Right lobe of liver (tissue), 6 donors: ENCODE data around the gene PAPOLG. TPM values are rescaled to one million over a fixed set of nuclear protein-coding genes. Genes with fewer than 3 reads are reported as not detected.

Experiments used
- ATAC-seq, 4 donors: fragments of 200-7000 bp; cut with Tn5 transposase; one replicate each; pipeline ENCODE4 v1.9.1; 2020; ENCODE audit warnings: mild to moderate bottlenecking in 4 of 4, moderate library complexity in 4 of 4
- DNase-seq, 3 donors: peaks; one replicate each; pipeline ENCODE4 v3.0.0-alpha.2; 2020
- H3K27ac ChIP-seq, 3 donors: fragments of 200-600 bp; one replicate each; pipeline ENCODE4 v1.8.0; 2022
- H3K27me3 ChIP-seq, 2 donors: fragments of 200-600 bp; one replicate each; pipeline ENCODE4 v1.8.0; 2022
- H3K36me3 ChIP-seq, 4 donors: fragments of 200-600 bp; sonication (generic) in 1 of 4; one replicate each; pipeline versions ENCODE4 v1.5.1 to v1.8.0; 2017 to 2022; ENCODE audit warnings: control low read depth in 1 of 4
- H3K4me1 ChIP-seq, 4 donors: fragments of 200-600 bp; sonication (generic) in 1 of 4; one replicate each; pipeline versions ENCODE4 v1.5.1 to v1.8.0; 2017 to 2022; ENCODE audit warnings: control low read depth in 1 of 4
- H3K4me3 ChIP-seq, 3 donors: fragments of 200-600 bp; one replicate each; pipeline ENCODE4 v1.8.0; 2022
- H3K9me3 ChIP-seq, 4 donors: fragments of 200-600 bp; sonication (generic) in 1 of 4; one replicate each; pipeline versions ENCODE4 v1.5.1 to v1.8.0; 2017 to 2022; ENCODE audit warnings: control low read depth in 1 of 4
- POLR2A ChIP-seq: fragments of 450-650 bp; IDR thresholded peaks from one replicate; pipeline ENCODE4 v1.6.1; 2017; ENCODE audit warnings: antibody characterized with exemption, mild to moderate bottlenecking
- WGBS: methylation state at CpG from one replicate; pipeline ENCODE4 v1.1.6; 2018; ENCODE audit warnings: low coverage, low lambda C conversion rate; ENCODE audit not compliant: insufficient coverage; ENCODE audit errors: missing lambda C conversion rate; 5-methylcytosine and 5-hydroxymethylcytosine counted together
- intact Hi-C, 2 donors: fragments of 100-400 bp; cut with DNase I; formaldehyde crosslinking; loops; one replicate each; pipeline versions ENCODE4 v1.11.2 to v1.14.1; 2022
- total RNA-seq, 6 experiments: library from RNA; depleted of rRNA in 2 of 6; stranded (reverse); fragments of >200 nt in 2 of 6; fragmentation: NEBNext Ultra II Directional in 3 of 6; extraction: Animal tissue kit (Norgen Biotek cat#: 25700) in 3 of 6; gene quantifications; one replicate each; pipeline versions ENCODE4 v1.1.0 to v1.2.4, GENCODE V29; 2016 to 2023
- TF ChIP-seq, protein P1 (sequence below), 4 donors: fragments of 200-600 bp in 3 of 4; fragments of 450-650 bp in 1 of 4; IDR thresholded peaks; one replicate each; pipeline versions ENCODE4 v1.5.1 to v1.8.0; 2016 to 2022; ENCODE audit warnings: antibody characterized with exemption in 4 of 4, mild to moderate bottlenecking in 2 of 4
- donor health status: DM: no; HTN: yes; CAD: no.
- donor health status: DM: no; HTN: no; CAD: no.
- donor health status: DM: no; HTN: no; CAD: no.
- donor health status: DM: no; HTN: yes; CAD: no.
- donor health status: DM: no; HTN: yes; CAD: no.

The PAPOLG gene
- total RNA-seq, 6 experiments from 2014 or later: 3.6 to 5.9 (median 4.2) TPM

DNA sequence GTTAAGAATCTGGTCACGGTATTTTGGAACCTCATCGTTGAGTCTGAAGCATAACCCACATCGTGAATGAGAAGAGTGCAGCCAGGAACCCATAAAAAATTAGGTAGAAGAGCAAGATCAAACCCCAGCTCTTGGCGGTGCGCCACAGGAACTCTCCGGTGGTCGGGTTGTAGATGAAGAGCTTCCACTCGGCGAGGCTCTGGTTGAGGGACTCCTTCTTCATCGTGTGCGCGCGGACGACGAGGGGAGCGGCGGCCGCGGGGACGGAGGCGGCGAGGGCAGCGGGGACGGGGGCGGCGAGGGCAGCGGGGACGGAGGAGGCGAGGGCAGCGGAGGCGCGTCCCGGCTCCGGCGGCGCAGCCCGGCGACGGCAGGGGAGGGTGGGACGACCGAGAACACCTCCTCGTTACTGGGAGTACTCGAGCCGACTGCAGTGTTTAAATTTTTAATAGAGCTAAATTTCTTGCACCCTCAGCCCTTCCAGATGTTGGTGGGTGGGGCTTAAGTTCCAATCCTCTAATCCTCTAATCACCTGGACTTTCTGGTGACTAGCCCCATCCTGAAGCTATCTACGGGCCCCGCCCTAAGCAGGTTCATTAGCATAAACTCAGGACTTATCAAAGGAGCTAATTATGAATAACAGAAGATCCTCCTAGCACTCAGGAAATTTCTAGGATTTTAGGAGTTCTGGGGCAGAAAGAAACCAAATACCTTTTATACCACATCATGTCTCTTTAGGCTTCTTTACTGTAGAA lies 20.4 kb upstream of the PAPOLG start:
- Histone ChIP-seq H3K27me3 (peaks cover 0 to 3% of the 10 kb centered on the region in 2 donors), H3K9me3 (no peaks in the 10 kb centered on the region), H3K4me3 (peak overlapping the region in 2 of 3 donors; percentile 5 to 31), H3K27ac (no peak overlapping the region), H3K4me1 (no peaks in the 10 kb centered on the region), H3K36me3 (no peaks in the 10 kb centered on the region)
- ATAC-seq: peak; percentile 22 to 54 (median 37)
- intact Hi-C loops: no loop called here
- TF ChIP-seq, protein P1, sequence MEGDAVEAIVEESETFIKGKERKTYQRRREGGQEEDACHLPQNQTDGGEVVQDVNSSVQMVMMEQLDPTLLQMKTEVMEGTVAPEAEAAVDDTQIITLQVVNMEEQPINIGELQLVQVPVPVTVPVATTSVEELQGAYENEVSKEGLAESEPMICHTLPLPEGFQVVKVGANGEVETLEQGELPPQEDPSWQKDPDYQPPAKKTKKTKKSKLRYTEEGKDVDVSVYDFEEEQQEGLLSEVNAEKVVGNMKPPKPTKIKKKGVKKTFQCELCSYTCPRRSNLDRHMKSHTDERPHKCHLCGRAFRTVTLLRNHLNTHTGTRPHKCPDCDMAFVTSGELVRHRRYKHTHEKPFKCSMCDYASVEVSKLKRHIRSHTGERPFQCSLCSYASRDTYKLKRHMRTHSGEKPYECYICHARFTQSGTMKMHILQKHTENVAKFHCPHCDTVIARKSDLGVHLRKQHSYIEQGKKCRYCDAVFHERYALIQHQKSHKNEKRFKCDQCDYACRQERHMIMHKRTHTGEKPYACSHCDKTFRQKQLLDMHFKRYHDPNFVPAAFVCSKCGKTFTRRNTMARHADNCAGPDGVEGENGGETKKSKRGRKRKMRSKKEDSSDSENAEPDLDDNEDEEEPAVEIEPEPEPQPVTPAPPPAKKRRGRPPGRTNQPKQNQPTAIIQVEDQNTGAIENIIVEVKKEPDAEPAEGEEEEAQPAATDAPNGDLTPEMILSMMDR (IDR thresholded peaks at IDR 0.05): no peak
- peak in 1 of 3 donors; percentile 19 for DNase-seq
- WGBS: 2% methylated on average over 5 of the region's 46 CpGs

DNA sequence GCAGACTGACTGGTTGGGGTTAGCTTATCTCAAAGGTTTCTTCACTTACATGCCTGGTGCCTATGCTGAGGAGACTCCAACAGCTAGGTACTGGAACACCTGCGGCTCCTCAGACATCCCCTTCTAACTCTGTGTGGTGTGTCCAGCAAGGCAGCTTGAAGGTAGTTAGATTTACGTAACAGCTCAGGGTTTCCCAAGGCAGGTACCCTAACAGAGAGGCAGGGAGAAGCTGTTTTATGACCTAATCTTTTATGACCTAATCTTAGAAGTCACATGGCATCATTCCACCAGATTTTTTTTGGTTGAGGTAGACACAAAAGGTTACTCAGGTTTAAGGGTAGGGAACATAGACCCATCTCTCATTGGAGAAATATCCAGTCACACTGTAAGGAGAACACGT lies 17.4 kb upstream of the PAPOLG start:
- Histone ChIP-seq H3K9me3 (no peaks in the 10 kb centered on the region), H3K27ac (no peak overlapping the region), H3K27me3 (peaks cover 0 to 3% of the 10 kb centered on the region in 2 donors), H3K36me3 (no peaks in the 10 kb centered on the region), H3K4me3 (no peak overlapping the region), H3K4me1 (no peaks in the 10 kb centered on the region)
- no peak for DNase-seq
- 88% methylated on average over 2 of the region's 3 CpGs for WGBS
- ATAC-seq: no peak
- TF ChIP-seq POLR2A: no peak
- TF ChIP-seq, protein P1 (IDR thresholded peaks at IDR 0.05): no peak
- intact Hi-C loops: no loop called here

DNA sequence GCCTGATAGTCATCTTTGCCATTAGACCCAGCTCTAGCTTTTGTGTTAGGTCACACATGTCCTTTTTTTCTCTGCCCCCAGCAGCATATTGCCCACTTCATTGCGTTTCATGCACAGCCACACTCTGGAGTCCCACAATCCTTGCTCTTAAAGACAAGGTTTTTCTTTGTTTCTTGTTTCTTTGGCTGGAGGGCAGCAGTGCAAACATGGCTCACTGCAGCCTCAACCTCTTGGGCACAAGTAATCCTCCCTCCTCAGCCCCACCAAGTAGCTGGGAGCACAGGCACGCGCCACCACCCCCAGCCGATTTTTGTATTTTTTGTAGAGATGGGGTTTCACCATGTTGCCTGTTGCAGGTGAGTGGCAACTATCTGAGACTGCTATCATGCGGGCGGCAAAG lies 16.9 kb upstream of the PAPOLG start:
- DNase-seq (no peak), ATAC-seq (no peak)
- TF ChIP-seq, protein P1 (IDR thresholded peaks at IDR 0.05): no peak
- no peak for TF ChIP-seq POLR2A
- H3K36me3 ChIP-seq: no peaks in the 10 kb centered on the region
- no peak overlapping the region for H3K27ac ChIP-seq
- H3K4me1 ChIP-seq: no peaks in the 10 kb centered on the region
- H3K9me3 ChIP-seq: no peaks in the 10 kb centered on the region
- no peak overlapping the region for H3K4me3 ChIP-seq
- intact Hi-C loops: no loop called here
- 73% methylated on average over 6 of the region's 6 CpGs for WGBS
- H3K27me3 ChIP-seq: peaks cover 0 to 3% of the 10 kb centered on the region in 2 donors

DNA sequence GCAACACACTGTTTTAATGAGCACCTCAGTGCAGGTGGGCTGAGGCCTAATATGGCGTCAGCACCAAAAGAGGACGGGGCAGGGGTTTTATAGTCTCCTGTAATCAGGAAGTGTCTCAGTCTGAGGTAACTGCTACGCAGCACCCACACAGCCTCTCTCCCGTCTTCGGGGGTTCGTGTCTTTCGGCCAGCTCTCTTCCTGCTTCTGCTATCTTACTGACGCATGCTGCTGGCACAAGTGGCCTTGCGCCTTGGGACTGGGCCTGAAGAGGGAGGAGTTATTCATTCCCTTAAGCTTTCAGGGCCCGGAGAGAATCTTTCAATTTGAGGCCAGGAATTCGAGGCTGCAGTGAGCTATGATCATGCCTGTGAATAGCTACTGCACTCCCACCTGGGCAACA lies 14.5 kb upstream of the PAPOLG start:
- ATAC-seq: no peak
- Histone ChIP-seq H3K4me1 (no peaks in the 10 kb centered on the region), H3K27me3 (no peaks in the 10 kb centered on the region), H3K9me3 (no peaks in the 10 kb centered on the region), H3K36me3 (no peaks in the 10 kb centered on the region), H3K27ac (no peak overlapping the region), H3K4me3 (no peak overlapping the region)
- TF ChIP-seq, protein P1 (IDR thresholded peaks at IDR 0.05): no peak
- no peak for TF ChIP-seq POLR2A
- intact Hi-C loops: no loop called here
- WGBS: 80% methylated on average over 7 of the region's 11 CpGs
- DNase-seq: no peak
